Naive thymus-derived CD8-positive, alpha-beta T cell (primary cell): ENCODE measurements around the gene ASS1. TPM values are rescaled to one million over a fixed set of nuclear protein-coding genes. Genes with fewer than 3 reads are reported as not detected.
A peak's percentile ranks its signal among the peaks of the same experiment; 100 is the strongest.

ENCODE experiments used
- ATAC-seq, 2 donors: fragments of 150-1000 bp; cut with Tn5 transposase in 1 of 2; sonication (Bioruptor Pico), chemical (Tn5 transposase) in 1 of 2; 1 replicate in 1 of 2; 2 replicates in 1 of 2; pipeline ENCODE4 v1.10.0; 2021; ENCODE audit warnings: mild to moderate bottlenecking in 2 of 2, moderate library complexity in 2 of 2
- POLR2A ChIA-PET: fragments of 350-600 bp; sonication (Branson Sonifier 250); formaldehyde crosslinking; loops from one replicate; lab custom pipeline; 2021; ENCODE audit warnings: antibody characterized with exemption; lab: Charles Lee
- DNase-seq, 10 donors: peaks; one replicate each; pipeline versions ENCODE4 v3.0.0 to v3.0.0-alpha.2; 2020 to 2022
- H3K27ac Mint-ChIP-seq, 10 donors: one replicate each; pipeline ENCODE4 v1.8.0; 2020 to 2022; ENCODE audit warnings: mild to moderate bottlenecking in 10 of 10, mixed read lengths in 10 of 10, moderate library complexity in 4 of 10, inconsistent platforms in 1 of 10
- H3K27me3 Mint-ChIP-seq, 5 donors: one replicate each; pipeline ENCODE4 v1.8.0; 2021 to 2022; ENCODE audit warnings: mixed read lengths in 5 of 5
- H3K36me3 Mint-ChIP-seq, 3 donors: one replicate each; pipeline ENCODE4 v1.8.0; 2020 to 2022; ENCODE audit warnings: mixed read lengths in 3 of 3, mild to moderate bottlenecking in 2 of 3, inconsistent platforms in 1 of 3
- H3K4me1 Mint-ChIP-seq, 4 donors: one replicate each; pipeline ENCODE4 v1.8.0; 2021 to 2022; ENCODE audit warnings: mixed read lengths in 4 of 4
- H3K4me3 Mint-ChIP-seq, 10 donors: one replicate each; pipeline ENCODE4 v1.8.0; 2020 to 2022; ENCODE audit warnings: mild to moderate bottlenecking in 10 of 10, mixed read lengths in 10 of 10, moderate library complexity in 6 of 10, inconsistent platforms in 1 of 10
- H3K9me3 Mint-ChIP-seq, 9 donors: one replicate each; pipeline ENCODE4 v1.8.0; 2020 to 2022; ENCODE audit warnings: mixed read lengths in 9 of 9, mild to moderate bottlenecking in 3 of 9, inconsistent platforms in 1 of 9, moderate library complexity in 1 of 9
- polyA plus RNA-seq, 3 donors: library from polyadenylated mRNA; unstranded; fragments of 300-500 nt; fragmentation: Illumina TruSeq; gene quantifications; one replicate each; pipeline ENCODE4 v1.2.3, GENCODE V29; 2021
- total RNA-seq, 8 experiments: library from RNA in 2 of 8; stranded (reverse) in 2 of 8; gene quantifications; one replicate each; pipeline ENCODE4 v1.2.3 and lab custom pipeline; 2021 to 2026

ASS1 gene
- total and polyA plus RNA-seq, 5 experiments from 2014 or later, result not detected

DNA sequence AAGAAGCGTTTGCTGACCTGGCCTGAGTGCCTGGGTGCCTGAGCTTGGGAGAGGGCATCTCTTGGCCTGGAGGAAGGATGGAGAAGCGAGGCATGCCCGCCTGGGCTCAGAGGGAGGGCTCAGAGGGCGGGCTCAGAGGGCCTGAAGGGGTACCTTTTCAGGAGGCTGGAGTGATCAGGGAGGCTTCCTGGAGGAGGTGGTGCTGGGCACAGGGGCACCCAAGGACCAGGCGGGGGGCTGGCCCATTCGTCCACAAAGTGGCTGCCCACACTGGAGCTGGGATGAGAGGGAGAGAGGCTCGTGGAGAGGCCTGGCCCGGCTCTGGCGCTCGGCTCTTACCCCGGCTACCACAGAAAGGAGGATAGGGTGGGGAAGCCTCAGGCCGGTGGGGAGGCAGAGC, 32.8 kb downstream of the ASS1 start:
- POLR2A ChIA-PET, result no interaction called here
- H3K36me3 Mint-ChIP-seq, result no peaks in the 10 kb centered on the region
- DNase-seq (no peak), ATAC-seq (no peak)
- H3K4me1 Mint-ChIP-seq, result peaks cover 0 to 7% (median under 1%) of the 10 kb centered on the region in 4 donors
- H3K9me3 Mint-ChIP-seq, result no peaks in the 10 kb centered on the region
- H3K27ac Mint-ChIP-seq, result no peak overlapping the region
- H3K4me3 Mint-ChIP-seq, result no peak overlapping the region
- H3K27me3 Mint-ChIP-seq, result peaks cover 0 to 16% (median 7%) of the 10 kb centered on the region in 5 donors

DNA sequence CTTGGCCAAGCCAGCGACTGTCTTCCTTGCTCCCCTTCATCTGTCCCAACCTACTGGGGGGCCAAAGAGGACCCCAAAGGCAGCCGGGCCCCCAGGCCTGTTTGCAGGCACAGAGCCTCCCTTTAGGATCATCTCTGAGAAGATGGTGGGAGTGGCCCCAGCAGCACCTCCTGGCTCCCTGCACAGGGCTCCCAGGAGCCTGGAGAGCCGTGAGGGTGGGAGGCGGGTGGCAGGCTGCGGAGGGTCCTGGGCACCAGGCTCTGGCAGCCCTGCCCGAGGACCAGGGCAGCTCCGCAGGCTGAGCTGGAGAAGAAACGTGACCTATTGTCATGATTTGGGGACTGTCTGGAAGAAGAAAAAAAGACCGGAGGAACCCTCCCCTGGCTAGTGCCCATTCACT, 33.4 kb downstream of the ASS1 start:
- no peaks in the 10 kb centered on the region for H3K36me3 Mint-ChIP-seq
- peaks cover 0 to 7% (median 2%) of the 10 kb centered on the region in 4 donors for H3K4me1 Mint-ChIP-seq
- DNase-seq, result no peak
- H3K9me3 Mint-ChIP-seq, result no peaks in the 10 kb centered on the region
- no peak overlapping the region for H3K27ac Mint-ChIP-seq
- peaks cover 0 to 16% (median 7%) of the 10 kb centered on the region in 5 donors for H3K27me3 Mint-ChIP-seq
- H3K4me3 Mint-ChIP-seq, result no peak overlapping the region
- POLR2A ChIA-PET, result no interaction called here
- no peak for ATAC-seq

DNA sequence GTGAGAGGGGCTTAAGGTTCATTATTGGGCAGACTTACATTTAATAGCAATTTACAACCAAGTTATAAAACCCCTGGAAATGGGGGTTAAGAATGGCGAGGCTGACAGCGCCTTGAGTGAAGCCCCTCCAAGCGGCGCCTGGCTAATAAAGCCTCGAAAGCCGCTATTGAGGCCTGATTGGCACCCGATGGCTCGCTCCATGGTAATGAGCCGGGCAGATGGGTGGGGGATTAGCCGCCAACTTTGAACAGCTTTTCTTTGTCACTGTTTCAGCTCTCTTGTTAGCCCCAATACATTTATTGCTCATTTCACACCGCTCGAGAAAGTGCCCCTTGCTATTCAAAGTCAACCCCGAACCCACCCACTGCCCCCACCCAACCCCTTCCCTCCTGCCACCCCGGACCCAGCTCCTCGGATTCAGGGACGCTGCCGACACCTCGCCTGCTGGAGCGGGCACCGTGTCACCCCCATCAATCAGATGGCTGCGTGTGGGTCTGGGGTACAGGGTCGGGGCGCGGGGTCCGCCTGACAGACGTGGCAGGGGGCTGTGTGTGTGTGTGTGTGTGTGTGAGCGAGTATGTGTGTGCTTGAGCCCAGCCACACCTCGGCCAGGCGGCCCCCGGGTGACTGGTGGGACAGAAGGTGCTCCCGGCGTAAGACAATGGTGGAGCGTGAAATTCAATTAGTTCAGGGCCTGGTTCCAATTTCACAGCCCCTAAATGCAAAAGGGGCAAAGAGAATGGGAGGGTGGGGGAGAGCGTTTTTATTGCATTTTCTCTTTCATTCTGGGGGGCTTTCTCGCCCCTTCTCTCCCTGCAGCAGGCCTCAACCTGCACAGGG, 34.2 kb downstream of the ASS1 start:
- POLR2A ChIA-PET, result no interaction called here
- ATAC-seq (no peak), DNase-seq (no peak)
- peaks cover 0 to 4% (median 2%) of the 10 kb centered on the region in 4 donors for H3K4me1 Mint-ChIP-seq
- H3K9me3 Mint-ChIP-seq, result no peaks in the 10 kb centered on the region
- peaks cover 0 to 20% (median 15%) of the 10 kb centered on the region in 5 donors for H3K27me3 Mint-ChIP-seq
- H3K4me3 Mint-ChIP-seq, result no peak overlapping the region
- no peaks in the 10 kb centered on the region for H3K36me3 Mint-ChIP-seq
- H3K27ac Mint-ChIP-seq, result no peak overlapping the region

DNA sequence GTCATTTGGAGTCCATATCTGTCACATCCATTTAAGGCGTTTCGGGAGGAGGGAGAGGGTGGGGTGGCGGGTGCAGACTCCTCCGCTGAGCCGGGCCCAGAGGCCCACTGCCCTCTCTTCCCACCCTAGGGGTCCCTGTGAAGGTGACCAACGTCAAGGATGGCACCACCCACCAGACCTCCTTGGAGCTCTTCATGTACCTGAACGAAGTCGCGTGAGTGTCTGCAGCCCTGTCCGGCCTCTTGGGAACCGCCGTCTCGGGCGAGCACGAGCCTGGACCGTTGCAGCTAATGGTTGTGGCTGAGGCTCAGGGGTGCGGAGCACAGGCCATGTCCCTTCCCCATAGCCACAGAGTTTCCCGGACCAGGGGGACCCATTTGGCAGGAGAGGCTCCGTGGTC, 34.8 kb downstream of the ASS1 start:
- peaks cover 0 to 27% (median 21%) of the 10 kb centered on the region in 5 donors for H3K27me3 Mint-ChIP-seq
- no peak for ATAC-seq
- H3K9me3 Mint-ChIP-seq, result no peaks in the 10 kb centered on the region
- no peak overlapping the region for H3K27ac Mint-ChIP-seq
- DNase-seq, result no peak
- H3K4me3 Mint-ChIP-seq, result no peak overlapping the region
- H3K36me3 Mint-ChIP-seq, result no peaks in the 10 kb centered on the region
- peaks cover 0 to 4% (median 0%) of the 10 kb centered on the region in 4 donors for H3K4me1 Mint-ChIP-seq
- POLR2A ChIA-PET, result no interaction called here

DNA sequence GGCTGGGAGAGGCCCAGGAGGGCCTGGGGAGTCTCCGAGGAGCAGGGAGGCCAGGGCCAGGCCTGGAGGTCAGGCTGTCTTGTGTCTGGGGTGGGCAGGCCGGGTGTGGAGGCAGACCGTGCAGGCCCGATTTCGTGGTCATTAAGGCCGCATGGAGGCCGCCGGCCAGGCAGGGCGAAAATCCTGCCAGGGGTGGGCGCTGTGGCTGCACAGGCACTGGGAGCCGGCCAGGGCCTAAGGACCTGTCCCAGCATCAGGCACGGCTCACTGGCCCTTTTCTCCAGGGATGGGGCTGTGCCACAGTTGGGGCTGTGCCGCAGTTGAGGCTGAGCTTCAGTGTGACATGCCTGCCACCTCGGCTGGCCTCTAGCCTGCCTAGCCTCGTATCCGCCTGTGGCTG, 35.9 kb downstream of the ASS1 start:
- Mint-ChIP-seq H3K9me3 (no peaks in the 10 kb centered on the region), H3K27ac (no peak overlapping the region), H3K27me3 (peaks cover 0 to 30% (median 21%) of the 10 kb centered on the region in 5 donors), H3K4me3 (no peak overlapping the region), H3K36me3 (no peaks in the 10 kb centered on the region), H3K4me1 (peaks cover 0 to 4% (median 0%) of the 10 kb centered on the region in 4 donors)
- ATAC-seq (no peak), DNase-seq (no peak)
- POLR2A ChIA-PET, result no interaction called here

DNA sequence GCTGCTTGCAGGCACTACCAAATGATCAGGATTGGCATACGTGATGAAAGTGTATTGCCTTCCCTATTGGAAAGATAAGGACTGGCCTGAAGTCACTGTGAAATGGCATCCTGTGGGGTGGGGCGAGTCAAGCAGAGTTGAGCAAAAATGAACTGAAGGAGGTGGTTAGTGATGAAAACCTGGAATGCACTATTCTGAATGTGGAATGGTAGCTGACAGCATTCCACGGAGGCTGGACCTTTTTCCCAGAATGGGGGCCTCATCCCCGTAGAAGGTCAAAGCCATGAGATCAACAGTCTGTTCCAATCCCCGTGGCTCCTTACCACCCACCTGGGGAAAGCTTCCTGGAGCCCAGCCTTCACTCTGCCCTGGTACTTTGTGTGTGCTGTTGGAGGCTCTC, 37.7 kb downstream of the ASS1 start:
- H3K4me1 Mint-ChIP-seq, result peaks cover 0 to 4% (median 0%) of the 10 kb centered on the region in 4 donors
- DNase-seq (no peak), ATAC-seq (no peak)
- no peak overlapping the region for H3K4me3 Mint-ChIP-seq
- no peaks in the 10 kb centered on the region for H3K36me3 Mint-ChIP-seq
- H3K27me3 Mint-ChIP-seq, result peaks cover 0 to 36% (median 21%) of the 10 kb centered on the region in 5 donors
- POLR2A ChIA-PET, result no interaction called here
- H3K27ac Mint-ChIP-seq, result no peak overlapping the region
- H3K9me3 Mint-ChIP-seq, result no peaks in the 10 kb centered on the region

DNA sequence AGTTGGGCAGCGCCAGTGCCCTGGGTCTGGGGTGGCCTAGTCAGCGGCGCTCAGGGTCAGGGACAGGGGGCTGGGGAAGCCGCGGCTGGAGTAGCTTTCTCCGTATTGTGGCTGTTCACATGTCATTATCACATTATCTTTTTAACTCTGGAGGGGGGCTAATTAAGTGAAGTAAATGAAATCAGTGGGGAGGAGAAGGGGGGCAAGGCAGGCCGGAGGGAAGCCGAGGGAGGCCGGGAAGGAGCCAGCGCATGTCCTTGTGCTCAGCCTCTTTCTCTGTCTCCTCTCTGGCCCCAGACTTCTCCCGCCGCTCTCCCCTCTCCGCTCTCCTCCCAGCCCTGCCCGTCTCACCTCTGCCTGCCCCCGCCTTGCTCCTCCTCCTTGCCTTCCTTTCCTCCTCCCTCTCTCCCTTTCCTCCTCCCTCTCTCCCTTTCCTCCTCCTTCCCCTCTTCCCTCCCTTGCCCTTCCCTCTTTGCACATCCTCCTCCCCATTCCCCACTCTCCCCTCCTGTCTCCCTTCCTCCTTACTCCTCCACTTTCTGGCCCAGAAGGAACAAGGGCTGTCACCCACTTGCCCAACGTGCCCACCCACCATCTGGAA, 38.7 kb downstream of the ASS1 start:
- H3K9me3 Mint-ChIP-seq, result no peaks in the 10 kb centered on the region
- POLR2A ChIA-PET, result no interaction called here
- H3K27me3 Mint-ChIP-seq, result peaks cover 0 to 36% (median 21%) of the 10 kb centered on the region in 5 donors
- no peaks in the 10 kb centered on the region for H3K36me3 Mint-ChIP-seq
- no peak overlapping the region for H3K4me3 Mint-ChIP-seq
- H3K27ac Mint-ChIP-seq, result no peak overlapping the region
- no peak for ATAC-seq
- no peak for DNase-seq
- H3K4me1 Mint-ChIP-seq, result peaks cover 0 to 4% (median 0%) of the 10 kb centered on the region in 4 donors

DNA sequence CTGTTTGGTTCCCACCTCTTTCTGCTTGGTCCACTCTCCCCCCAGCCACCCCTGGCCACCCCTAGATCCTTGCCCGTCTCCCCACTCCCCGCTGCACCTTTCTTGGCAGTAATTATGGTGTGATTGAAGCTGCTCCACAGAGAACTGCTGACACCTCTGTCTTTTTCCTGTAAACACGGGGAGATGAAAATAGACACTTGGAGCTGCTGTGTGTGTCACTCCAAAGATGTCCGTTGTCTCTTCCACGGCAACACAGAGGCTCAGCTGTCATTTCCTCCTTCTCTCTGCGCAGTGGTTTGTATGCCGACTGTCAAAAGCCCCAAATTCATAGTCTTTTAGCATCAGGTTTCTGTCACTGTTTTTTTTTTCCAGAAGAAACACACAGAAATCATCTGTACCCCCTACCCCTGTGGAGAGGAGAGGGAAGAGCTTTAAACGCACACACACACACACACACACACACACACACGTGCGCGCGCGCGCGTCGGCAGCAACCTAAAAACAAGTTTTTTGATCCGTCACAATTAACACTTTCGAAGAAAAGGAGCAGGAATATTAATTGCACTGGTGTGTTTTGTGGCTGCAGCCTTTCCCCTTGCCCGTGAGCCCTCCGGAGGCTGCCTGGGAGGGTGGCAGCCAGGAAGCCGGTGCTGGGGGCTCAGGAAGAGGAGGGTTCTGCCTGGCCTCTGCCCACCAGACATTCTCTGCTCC, 39.8 kb downstream of the ASS1 start:
- H3K4me1 Mint-ChIP-seq, result peaks cover 0 to 4% (median 0%) of the 10 kb centered on the region in 4 donors
- DNase-seq, result no peak
- no peak for ATAC-seq
- H3K9me3 Mint-ChIP-seq, result no peaks in the 10 kb centered on the region
- no peak overlapping the region for H3K4me3 Mint-ChIP-seq
- peaks cover 0 to 36% (median 21%) of the 10 kb centered on the region in 5 donors for H3K27me3 Mint-ChIP-seq
- POLR2A ChIA-PET, result no interaction called here
- H3K36me3 Mint-ChIP-seq, result no peaks in the 10 kb centered on the region
- H3K27ac Mint-ChIP-seq, result peak overlapping the region in 1 of 10 donors; percentile 4

DNA sequence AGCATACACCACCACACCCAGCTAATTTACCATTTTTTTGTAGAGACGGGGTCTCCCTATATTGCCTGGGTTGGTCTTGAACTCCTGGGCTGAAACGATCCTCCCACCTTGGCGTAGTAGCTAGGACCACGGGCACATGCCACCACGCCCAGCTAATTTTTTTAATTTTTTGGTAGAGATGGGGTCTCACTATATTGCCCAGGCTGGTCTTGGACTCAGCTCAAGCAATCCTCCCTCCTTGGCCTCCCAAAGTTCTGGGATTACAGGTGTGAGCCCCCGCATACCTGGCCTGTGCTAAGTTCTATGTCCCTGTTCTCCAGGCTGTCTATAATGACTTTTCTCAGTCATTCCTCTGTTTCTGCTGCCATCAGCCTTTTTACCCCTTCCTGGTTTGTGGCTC, 41.3 kb downstream of the ASS1 start:
- POLR2A ChIA-PET, result no interaction called here
- no peak for DNase-seq
- Mint-ChIP-seq H3K27me3 (peaks cover 0 to 36% (median 17%) of the 10 kb centered on the region in 5 donors), H3K4me3 (no peak overlapping the region), H3K9me3 (no peaks in the 10 kb centered on the region), H3K36me3 (no peaks in the 10 kb centered on the region), H3K27ac (no peak overlapping the region), H3K4me1 (peaks cover 0 to 4% (median 0%) of the 10 kb centered on the region in 4 donors)
- no peak for ATAC-seq

DNA sequence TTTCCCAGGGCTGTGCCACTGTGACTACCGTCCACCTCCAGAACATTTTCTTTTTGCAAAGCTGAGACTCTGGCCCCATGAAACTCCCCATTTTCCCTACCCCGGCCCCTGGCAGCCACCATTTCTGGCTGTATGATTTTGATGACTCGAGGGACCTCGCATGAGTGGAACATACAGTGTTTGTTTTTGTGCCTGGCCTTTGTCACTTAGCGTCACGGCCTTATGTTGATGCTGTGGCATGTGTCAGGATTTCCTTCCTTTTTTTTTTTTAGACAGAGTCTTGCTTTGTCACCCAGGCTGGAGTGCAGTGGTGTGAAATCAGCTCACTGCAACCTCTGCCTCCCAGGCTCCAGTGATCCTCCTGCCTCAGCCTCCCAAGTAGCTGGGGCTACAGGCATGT, 42.7 kb downstream of the ASS1 start:
- Mint-ChIP-seq H3K36me3 (no peaks in the 10 kb centered on the region), H3K4me1 (peaks cover 0 to 4% (median 0%) of the 10 kb centered on the region in 4 donors), H3K4me3 (no peak overlapping the region), H3K9me3 (no peaks in the 10 kb centered on the region), H3K27me3 (peaks cover 0 to 40% (median 17%) of the 10 kb centered on the region in 5 donors), H3K27ac (no peak overlapping the region)
- POLR2A ChIA-PET, result no interaction called here
- DNase-seq, result peak in 1 of 10 donors; percentile 4
- ATAC-seq, result no peak

DNA sequence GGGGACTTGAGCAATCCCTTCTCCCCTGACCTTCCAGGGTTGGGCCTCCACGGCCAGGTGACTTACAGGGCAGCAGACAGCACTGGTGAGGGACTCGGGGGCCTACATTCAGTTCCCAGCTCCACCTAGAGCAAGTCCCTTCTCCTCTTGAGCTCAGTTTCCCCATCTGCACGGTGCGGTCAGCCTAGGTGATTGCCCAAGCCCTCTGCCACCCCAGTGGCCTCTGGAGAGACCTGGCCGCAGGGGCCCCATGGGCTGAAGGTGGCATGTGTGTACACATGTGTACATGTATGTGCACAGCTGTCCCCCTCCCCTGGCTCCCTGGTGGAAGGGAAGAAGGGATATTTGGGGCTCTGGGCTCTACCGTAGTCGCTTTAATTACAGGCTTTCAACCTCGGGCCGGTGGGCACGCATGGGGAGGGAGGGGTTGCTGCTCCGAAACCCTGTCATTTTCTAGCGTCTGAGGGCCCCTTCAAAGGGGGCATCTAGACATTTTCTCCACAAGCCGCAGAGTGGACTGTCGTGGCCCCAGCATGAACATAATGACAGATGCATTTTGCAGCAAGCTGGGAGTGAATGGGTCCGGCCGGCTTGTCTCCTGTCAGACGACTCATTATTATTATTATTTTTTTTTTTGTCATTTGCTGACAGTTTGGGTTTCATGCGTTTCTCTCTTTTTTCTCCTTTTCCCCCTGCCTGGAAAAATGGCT, 44.0 kb downstream of the ASS1 start:
- no peak overlapping the region for H3K27ac Mint-ChIP-seq
- DNase-seq, result peak in 1 of 10 donors; percentile 61
- H3K9me3 Mint-ChIP-seq, result no peaks in the 10 kb centered on the region

DNA sequence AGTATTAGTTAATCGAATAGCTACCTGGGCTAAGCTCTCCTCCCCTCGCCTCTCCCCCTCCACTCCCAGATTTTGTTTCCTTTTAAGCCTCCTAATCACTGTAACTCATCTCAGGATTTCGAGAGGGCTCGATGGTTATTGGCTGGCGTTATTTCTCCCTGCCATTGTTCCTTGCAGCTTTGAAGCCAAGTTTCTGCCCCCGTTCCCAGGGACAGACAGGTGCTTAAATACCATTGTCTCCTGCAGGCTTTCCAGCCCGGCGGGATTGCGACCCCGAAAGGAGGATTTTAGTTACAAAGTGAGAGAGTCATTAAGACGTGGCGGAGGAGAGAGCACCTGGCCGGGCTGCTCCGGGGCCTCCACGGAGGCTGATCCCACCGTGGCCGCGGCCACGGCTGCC, 46.2 kb downstream of the ASS1 start:
- no peak for ATAC-seq
- Mint-ChIP-seq H3K27me3 (peaks cover 4 to 37% (median 4%) of the 10 kb centered on the region in 5 donors), H3K4me3 (no peak overlapping the region), H3K36me3 (no peaks in the 10 kb centered on the region), H3K9me3 (peaks cover 0 to 10% (median 3%) of the 10 kb centered on the region in 9 donors), H3K27ac (no peak overlapping the region), H3K4me1 (no peaks in the 10 kb centered on the region)
- POLR2A ChIA-PET, result no interaction called here
- DNase-seq, result peak in 1 of 10 donors; percentile 40

More for the DNA sequence above, 44.0 kb downstream of the ASS1 start:
- Mint-ChIP-seq H3K4me1 (no peaks in the 10 kb centered on the region), H3K4me3 (no peak overlapping the region), H3K27me3 (peaks cover 0 to 35% (median 7%) of the 10 kb centered on the region in 5 donors), H3K36me3 (no peaks in the 10 kb centered on the region)
- POLR2A ChIA-PET, result no interaction called here
- ATAC-seq, result no peak
